GM10266 (cell line): ENCODE data around the gene KRTAP10-1.
"Not testable (repeated sequence)": the region's sequence is repeated elsewhere in the genome, so short reads cannot be mapped to it uniquely, and the experiment has no call there.

Experiments used
- DNase-seq: peaks from one replicate; pipeline ENCODE4 v3.0.0; 2012; ENCODE audit errors: extremely low spot score
- TF ChIP-seq, protein P1 (sequence below): IDR thresholded peaks from 2 replicates; pipeline ENCODE4 v1.5.1; 2012; ENCODE audit warnings: mild to moderate bottlenecking, low read depth; ENCODE audit not compliant: control insufficient read depth, insufficient read depth; ENCODE audit errors: missing control alignments

KRTAP10-1 gene

DNA sequence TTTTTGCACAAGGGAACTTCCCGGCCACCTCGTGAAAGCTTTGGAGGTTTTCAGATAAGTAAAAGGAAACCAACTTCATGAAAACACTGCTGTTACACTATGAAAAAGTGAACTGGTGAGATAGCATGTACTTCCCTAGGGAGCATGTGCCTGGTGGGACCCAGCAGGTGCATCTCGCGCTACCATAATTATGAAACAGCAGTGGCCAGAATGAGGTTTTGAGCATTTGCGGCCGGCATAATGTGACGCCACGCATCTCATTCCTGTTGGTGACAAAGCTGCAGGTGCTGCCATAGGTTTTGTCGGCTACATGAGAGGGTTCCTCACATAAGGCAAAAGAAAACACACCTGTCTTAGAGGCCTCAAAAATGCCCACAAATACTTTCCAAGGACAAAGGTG is 16.9 kb upstream of the KRTAP10-1 start:
- DNase-seq, result no peak
- TF ChIP-seq, protein P1, sequence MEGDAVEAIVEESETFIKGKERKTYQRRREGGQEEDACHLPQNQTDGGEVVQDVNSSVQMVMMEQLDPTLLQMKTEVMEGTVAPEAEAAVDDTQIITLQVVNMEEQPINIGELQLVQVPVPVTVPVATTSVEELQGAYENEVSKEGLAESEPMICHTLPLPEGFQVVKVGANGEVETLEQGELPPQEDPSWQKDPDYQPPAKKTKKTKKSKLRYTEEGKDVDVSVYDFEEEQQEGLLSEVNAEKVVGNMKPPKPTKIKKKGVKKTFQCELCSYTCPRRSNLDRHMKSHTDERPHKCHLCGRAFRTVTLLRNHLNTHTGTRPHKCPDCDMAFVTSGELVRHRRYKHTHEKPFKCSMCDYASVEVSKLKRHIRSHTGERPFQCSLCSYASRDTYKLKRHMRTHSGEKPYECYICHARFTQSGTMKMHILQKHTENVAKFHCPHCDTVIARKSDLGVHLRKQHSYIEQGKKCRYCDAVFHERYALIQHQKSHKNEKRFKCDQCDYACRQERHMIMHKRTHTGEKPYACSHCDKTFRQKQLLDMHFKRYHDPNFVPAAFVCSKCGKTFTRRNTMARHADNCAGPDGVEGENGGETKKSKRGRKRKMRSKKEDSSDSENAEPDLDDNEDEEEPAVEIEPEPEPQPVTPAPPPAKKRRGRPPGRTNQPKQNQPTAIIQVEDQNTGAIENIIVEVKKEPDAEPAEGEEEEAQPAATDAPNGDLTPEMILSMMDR, result no peak

DNA sequence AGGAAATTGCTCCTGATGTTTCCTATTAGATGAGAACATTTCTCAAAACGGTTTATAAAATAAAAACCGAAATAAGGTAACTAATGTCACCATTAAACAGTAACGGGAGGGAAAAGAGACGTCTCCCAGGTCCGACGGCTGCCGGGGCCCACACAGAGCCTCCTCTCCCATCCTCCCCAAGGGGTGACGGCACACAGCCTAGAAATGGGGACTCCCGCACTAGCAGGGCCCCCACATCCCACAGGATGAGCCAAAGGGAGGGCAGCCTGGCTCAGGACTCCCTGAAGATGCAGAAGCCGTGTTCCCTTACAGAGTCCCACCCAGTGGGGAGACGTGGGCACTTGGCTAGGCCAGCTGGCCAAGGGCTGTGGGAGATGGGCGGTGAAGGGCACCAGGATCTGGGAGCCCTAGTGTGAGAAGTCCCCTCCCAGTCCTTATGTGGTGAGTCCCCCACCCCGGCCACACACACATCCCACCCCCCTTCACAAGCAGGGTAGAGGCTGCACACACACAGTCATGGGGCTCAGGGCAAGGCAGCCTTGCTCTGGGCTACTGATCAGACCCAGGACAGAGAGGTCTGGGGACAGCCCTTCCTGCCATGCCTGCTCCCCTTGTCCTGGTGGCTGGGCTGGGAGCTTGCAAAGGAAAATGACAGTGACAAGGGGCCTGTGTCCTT is 15.3 kb upstream of the KRTAP10-1 start:
- DNase-seq, result no peak
- TF ChIP-seq, protein P1, result no peak

DNA sequence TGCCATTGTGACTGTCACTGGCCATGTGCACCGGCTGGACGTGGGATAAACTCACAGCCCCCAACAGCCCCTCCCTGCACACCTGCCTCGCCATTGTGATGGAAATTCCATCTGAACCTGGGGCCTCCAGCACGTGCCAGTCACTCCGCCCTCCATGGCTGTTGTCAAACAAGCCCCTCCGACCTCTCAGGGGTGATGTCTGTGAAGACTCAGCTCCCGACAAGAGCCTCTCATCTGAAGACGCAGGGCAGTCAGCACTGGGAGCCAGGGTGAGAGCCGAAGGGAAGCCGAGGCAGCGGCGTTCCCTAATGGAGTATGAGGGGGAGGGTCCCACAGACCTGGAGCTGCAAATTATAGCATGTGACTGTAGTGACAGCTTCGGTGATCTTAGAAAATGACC is 12.7 kb upstream of the KRTAP10-1 start:
- TF ChIP-seq, protein P1, result no peak
- DNase-seq, result no peak

DNA sequence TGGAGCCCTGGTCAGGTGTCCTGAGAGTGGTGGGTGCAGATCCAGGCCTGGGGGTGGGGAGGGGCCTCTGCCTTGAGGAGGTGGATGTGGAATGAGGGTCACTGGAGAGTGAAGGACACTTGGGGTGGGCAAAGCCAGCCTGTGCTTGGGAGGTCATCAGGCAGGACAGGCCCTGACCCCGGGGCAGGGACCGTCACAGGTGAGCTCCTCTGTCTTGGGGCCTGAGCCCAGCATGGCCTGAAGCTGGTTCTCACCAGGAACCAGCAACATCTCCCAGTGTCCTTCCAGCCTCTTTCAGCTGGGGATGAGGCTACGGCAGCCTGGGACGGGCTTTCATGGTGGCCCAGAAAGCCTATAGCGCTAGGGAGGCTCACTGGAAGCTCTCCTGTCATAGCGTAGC is 12.1 kb upstream of the KRTAP10-1 start:
- DNase-seq, result no peak

DNA sequence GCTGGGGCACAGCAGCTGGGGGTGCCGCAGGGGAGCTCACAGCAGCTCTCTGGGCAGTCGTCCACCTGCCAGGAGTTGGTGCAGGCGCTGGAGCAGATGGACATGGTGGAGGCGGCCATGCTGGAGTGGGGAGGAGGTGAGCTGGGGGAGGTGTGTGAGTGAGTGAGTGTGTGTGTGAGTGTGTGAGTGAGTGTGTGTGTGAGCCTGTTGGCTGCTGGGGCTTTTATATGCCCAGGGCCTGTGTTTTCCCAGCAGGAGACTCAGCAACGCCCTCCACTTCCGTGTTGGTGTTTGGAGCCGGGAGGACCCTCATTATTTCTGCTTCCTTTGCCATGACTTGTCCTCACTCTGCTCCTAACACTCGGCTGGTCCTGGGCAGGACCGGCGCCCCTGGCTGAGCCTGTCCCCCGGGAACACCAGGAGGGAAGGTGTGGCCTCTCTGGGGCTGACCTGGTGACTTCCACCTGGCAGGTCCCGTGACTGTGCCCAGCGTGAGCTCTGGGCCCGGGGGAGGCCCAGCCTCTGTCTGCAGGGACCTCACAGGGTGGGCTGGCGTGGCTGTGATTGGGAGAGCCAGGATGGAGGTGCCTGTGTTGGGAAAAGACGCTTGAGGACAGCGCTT is 11.5 kb upstream of the KRTAP10-1 start, which contains the start of gene KRTAP10-2:
Gene KRTAP10-2, minus strand, starts transcription at position 166 of the 622 bp plus-strand sequence. Its CDS starts 47 bp downstream, at position 119.
- DNase-seq, result no peak
- TF ChIP-seq, protein P1, result no peak

More for the DNA sequence above, 12.1 kb upstream of the KRTAP10-1 start:
- TF ChIP-seq, protein P1, result no peak

DNA sequence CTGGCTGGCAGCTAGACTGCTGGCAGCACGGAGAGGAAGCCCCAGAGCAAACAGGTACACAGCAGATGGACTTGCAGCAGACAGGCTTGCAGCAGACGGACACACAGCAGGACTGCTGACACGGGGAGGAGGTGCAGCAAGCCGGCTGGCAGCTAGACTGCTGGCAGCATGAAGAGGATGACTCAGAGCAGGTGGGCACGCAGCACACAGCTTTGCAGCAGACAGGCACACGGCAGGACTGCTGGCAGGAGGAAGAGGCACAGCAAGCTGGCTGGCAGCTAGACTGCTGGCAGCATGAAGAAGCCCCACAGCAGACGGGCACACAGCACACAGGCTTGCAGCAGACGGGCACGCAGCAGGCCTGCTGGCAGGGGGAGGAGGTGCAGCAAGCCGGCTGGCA is 10.8 kb upstream of the KRTAP10-1 start:
- TF ChIP-seq, protein P1, result no peak
- DNase-seq, result no peak

DNA sequence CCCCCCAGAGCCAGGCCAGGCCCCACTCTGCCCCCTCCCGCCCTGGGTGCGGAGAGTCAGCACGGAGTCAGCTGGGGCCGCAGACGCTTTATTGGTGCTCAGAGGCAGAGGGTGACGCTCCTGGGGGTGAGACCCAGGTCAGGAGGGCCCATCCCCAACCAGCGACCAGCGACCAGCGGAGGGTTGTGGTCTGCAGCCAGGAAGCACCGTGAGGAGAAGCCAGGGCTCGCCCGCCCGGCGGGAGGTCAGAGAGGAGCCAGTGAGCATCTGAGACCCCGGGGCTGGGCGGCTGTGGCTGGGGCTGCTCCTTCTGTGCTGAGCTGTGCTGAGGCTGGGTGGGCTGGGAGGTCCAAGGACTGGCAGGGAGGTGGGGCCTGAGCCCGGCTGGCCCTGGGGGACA is 10.3 kb upstream of the KRTAP10-1 start:
- not testable (repeated sequence) for DNase-seq
